BJ (cell line): Measurements from ENCODE around the gene ANAPC2. TPM values are rescaled to one million over a fixed set of nuclear protein-coding genes. Genes with fewer than 3 reads are reported as not detected.

Source experiments
- CTCF ChIA-PET: fragments of 350-600 bp; formaldehyde crosslinking; extraction: SDS; loops from one replicate; lab custom pipeline; 2021; ENCODE audit warnings: antibody characterized with exemption, inconsistent platforms; lab: Yijun Ruan, JAX
- POLR2A ChIA-PET: fragments of 300-600 bp; sonication (Branson Sonifier 250); formaldehyde crosslinking; extraction: SDS; loops from one replicate; lab custom pipeline; 2021; ENCODE audit warnings: antibody characterized with exemption; lab: Charles Lee
- DNase-seq: peaks from one replicate; pipeline ENCODE4 v3.0.0-alpha.2; 2011; ENCODE audit warnings: low read depth
- H3K27me3 ChIP-seq: 2 replicates; pipeline ENCODE4 v1.6.0; 2011; ENCODE audit warnings: low read length; ENCODE audit not compliant: control insufficient read depth, insufficient read depth
- H3K36me3 ChIP-seq: 2 replicates; pipeline ENCODE4 v1.5.1; 2011; ENCODE audit warnings: low read length; ENCODE audit not compliant: control insufficient read depth, insufficient read depth
- H3K4me3 ChIP-seq: 2 replicates; pipeline ENCODE4 v1.5.1; 2011; ENCODE audit warnings: low read depth, mild to moderate bottlenecking, control low read depth, low read length
- CTCF ChIP-seq: IDR thresholded peaks from 2 replicates; pipeline ENCODE4 v1.5.1; 2011; ENCODE audit warnings: low read depth, mild to moderate bottlenecking, control low read depth, inconsistent platforms, low read length, moderate library complexity; ENCODE audit not compliant: insufficient read depth
- polyA plus RNA-seq: library from polyadenylated mRNA; depleted of rRNA; stranded (reverse); fragments of >200 nt; gene quantifications from 2 replicates; pipeline ENCODE4 v1.2.3, GENCODE V29; 2011

ANAPC2 gene
- polyA plus RNA-seq, 1 experiment, result 25.5 TPM

GRCh38 chr9:137228506-137228967, 40.2 kb upstream of the ANAPC2 start:
- H3K36me3 ChIP-seq, result no peaks in the 10 kb centered on the region; the same call in 1 of the 2 replicates
- CTCF ChIA-PET, result interaction anchor here (0.7 to 4.2 kb wide), 9 partner anchors 9 to 182 kb away, joined by 3 to 37 read pairs (median 11); partner anchors contain the start of genes NPDC1 and TUBB4B
- no peak for DNase-seq
- POLR2A ChIA-PET, result no interaction called here
- no peaks in the 10 kb centered on the region for H3K27me3 ChIP-seq
- no peak overlapping the region for H3K4me3 ChIP-seq
- TF ChIP-seq CTCF, result no peak

GRCh38 chr9:137227853-137228505, 39.6 kb upstream of the ANAPC2 start:
- Histone ChIP-seq H3K4me3 (no peak overlapping the region), H3K27me3 (no peaks in the 10 kb centered on the region), H3K36me3 (no peaks in the 10 kb centered on the region; the same call in 1 of the 2 replicates)
- ChIA-PET CTCF (interaction anchor here (0.7 to 4.2 kb wide), 23 partner anchors 9 to 199 kb away, joined by 3 to 37 read pairs (median 6); partner anchors contain the start of genes ABCA2, DPP7, NPDC1 and SSNA1), POLR2A (interaction anchor here (0.5 kb wide), 1 partner anchor 23 kb away, joined by 6 read pairs; no protein-coding TSS in a partner anchor)
- DNase-seq, result no peak
- no peak for TF ChIP-seq CTCF

GRCh38 chr9:137227054-137227852, 38.9 kb upstream of the ANAPC2 start, which contains the start of gene RNF224:
Gene RNF224, plus strand, starts transcription at chr9:137227502. Its CDS starts 834 bp downstream, at chr9:137228336.
- CTCF ChIA-PET, result interaction anchor here (0.6 to 4.2 kb wide), 26 partner anchors 10 to 198 kb away, joined by 3 to 37 read pairs (median 5); partner anchors contain the start of genes ABCA2, DPP7, NPDC1 and SSNA1
- Histone ChIP-seq H3K36me3 (no peaks in the 10 kb centered on the region; the same call in 1 of the 2 replicates), H3K4me3 (no peak within 1 kb of the TSS), H3K27me3 (no peaks in the 10 kb centered on the region)
- peak; percentile 91 for TF ChIP-seq CTCF
- DNase-seq, result no peak
- POLR2A ChIA-PET, result interaction anchor here (0.5 kb wide), 1 partner anchor 22 kb away, joined by 6 read pairs; no protein-coding TSS in a partner anchor

GRCh38 chr9:137226338-137227053, 38.1 kb upstream of the ANAPC2 start:
- TF ChIP-seq CTCF, result no peak
- ChIA-PET CTCF (interaction anchor here (0.9 to 4.2 kb wide), 20 partner anchors 11 to 278 kb away, joined by 3 to 37 read pairs (median 6); partner anchors contain the start of genes ABCA2, DPP7, NPDC1 and SSNA1), POLR2A (interaction anchor here (0.7 kb wide), 1 partner anchor 29 kb away, joined by 3 read pairs; no protein-coding TSS in a partner anchor)
- no peak for DNase-seq
- Histone ChIP-seq H3K27me3 (no peaks in the 10 kb centered on the region), H3K36me3 (no peaks in the 10 kb centered on the region; the same call in 1 of the 2 replicates), H3K4me3 (no peak overlapping the region)
